HCT116 (cell line): Measurements from ENCODE around the gene NSRP1.

Experiments used
- JUND ChIP-seq: IDR thresholded peaks from 2 replicates; pipeline ENCODE4 v1.6.1; 2012
- SIN3A ChIP-seq: IDR thresholded peaks from 2 replicates; pipeline ENCODE4 v1.6.1; 2012; ENCODE audit warnings: low read depth
- TF ChIP-seq, protein P1 (sequence below), 3 experiments: fragments of 200-600 bp in 1 of 3; sonication (generic) in 1 of 3; IDR thresholded peaks in 2 of 3; conservative IDR thresholded peaks in 1 of 3; 2 replicates each; pipeline ENCODE4 v1.5.1; 2012 to 2017; ENCODE audit warnings: low read depth in 2 of 3, low read length in 2 of 3, antibody characterized with exemption in 1 of 3, borderline replicate concordance in 1 of 3, control low read depth in 1 of 3, mild to moderate bottlenecking in 1 of 3, mixed read lengths in 1 of 3, mixed run types in 1 of 3, moderate library complexity in 1 of 3; ENCODE audit not compliant: insufficient read depth in 1 of 3

DNA sequence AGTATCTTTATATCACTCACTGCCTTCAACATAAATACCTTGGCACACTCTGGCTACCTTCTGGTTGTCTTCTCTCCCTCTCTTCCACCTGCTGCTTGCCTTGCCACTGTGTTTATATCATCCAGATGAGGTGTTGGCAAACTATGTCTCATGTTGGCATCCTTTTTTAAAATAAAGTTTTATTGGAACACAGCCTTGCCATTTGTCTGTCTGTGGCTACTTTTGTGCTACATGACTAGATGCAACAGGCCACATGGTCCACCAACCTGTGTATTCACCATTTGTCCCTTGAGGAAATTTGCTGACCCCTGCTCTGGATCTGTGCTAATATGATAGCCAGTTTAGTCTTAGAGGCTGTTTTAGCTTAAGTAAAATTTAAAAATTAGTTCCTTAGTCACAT, 36.8 kb downstream of the NSRP1 start:
- no peak for TF ChIP-seq SIN3A
- TF ChIP-seq, protein P1, sequence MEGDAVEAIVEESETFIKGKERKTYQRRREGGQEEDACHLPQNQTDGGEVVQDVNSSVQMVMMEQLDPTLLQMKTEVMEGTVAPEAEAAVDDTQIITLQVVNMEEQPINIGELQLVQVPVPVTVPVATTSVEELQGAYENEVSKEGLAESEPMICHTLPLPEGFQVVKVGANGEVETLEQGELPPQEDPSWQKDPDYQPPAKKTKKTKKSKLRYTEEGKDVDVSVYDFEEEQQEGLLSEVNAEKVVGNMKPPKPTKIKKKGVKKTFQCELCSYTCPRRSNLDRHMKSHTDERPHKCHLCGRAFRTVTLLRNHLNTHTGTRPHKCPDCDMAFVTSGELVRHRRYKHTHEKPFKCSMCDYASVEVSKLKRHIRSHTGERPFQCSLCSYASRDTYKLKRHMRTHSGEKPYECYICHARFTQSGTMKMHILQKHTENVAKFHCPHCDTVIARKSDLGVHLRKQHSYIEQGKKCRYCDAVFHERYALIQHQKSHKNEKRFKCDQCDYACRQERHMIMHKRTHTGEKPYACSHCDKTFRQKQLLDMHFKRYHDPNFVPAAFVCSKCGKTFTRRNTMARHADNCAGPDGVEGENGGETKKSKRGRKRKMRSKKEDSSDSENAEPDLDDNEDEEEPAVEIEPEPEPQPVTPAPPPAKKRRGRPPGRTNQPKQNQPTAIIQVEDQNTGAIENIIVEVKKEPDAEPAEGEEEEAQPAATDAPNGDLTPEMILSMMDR (IDR thresholded peaks at IDR 0.05 in 2 of 3, conservative IDR thresholded peaks at IDR 0.05 in 1 of 3; ENCODE audit: borderline replicate concordance in 1 of 3, insufficient read depth in 1 of 3, low read depth in 2 of 3, low read length in 2 of 3), result no peak
- no peak for TF ChIP-seq JUND
